Ovary (tissue), 9 donors: ENCODE measurements around the gene MAP6. TPM values are rescaled to one million over a fixed set of nuclear protein-coding genes. Genes with fewer than 3 reads are reported as not detected.

Experiments
- DNase-seq, 5 donors: peaks; one replicate each; pipeline ENCODE4 v3.0.0-alpha.2; 2019 to 2020
- H3K27ac ChIP-seq, 2 donors: fragments of 200-600 bp; one replicate each; pipeline versions ENCODE4 v1.5.1 to v1.8.0; 2019 to 2022
- H3K27me3 ChIP-seq: fragments of 200-600 bp; one replicate; pipeline ENCODE4 v1.8.0; 2022
- H3K36me3 ChIP-seq: fragments of 200-600 bp; sonication (generic); one replicate; pipeline ENCODE4 v1.5.1; 2019
- H3K4me1 ChIP-seq: one replicate; pipeline ENCODE4 v1.8.1; 2013; ENCODE audit warnings: mild to moderate bottlenecking, moderate library complexity; ENCODE audit not compliant: insufficient read depth
- H3K4me3 ChIP-seq: fragments of 200-600 bp; sonication (generic); one replicate; pipeline ENCODE4 v1.5.1; 2017
- H3K9me3 ChIP-seq, 2 donors: fragments of 200-600 bp in 1 of 2; sonication (generic) in 1 of 2; one replicate each; pipeline versions ENCODE4 v1.5.1 to v1.8.1; 2013 to 2019; ENCODE audit warnings: mild to moderate bottlenecking in 1 of 2, moderate library complexity in 1 of 2
- CTCF ChIP-seq, 3 donors: fragments of 450-650 bp in 2 of 3; fragments of 200-600 bp in 1 of 3; IDR thresholded peaks; one replicate each; pipeline versions ENCODE4 v1.5.1 to v1.8.0; 2016 to 2022; ENCODE audit warnings: antibody characterized with exemption in 3 of 3, mild to moderate bottlenecking in 1 of 3
- EP300 ChIP-seq: sonication (generic); formaldehyde crosslinking; IDR thresholded peaks from one replicate; pipeline ENCODE4 v1.6.1; 2017; ENCODE audit warnings: antibody characterized with exemption
- POLR2A ChIP-seq: fragments of 450-650 bp; IDR thresholded peaks from one replicate; pipeline ENCODE4 v1.6.1; 2017; ENCODE audit warnings: antibody characterized with exemption, mild to moderate bottlenecking, moderate library complexity
- WGBS, 3 donors: extraction: QIAGEN DNeasy Blood & Tissue Kit in 1 of 3; methylation state at CpG; one replicate each; pipeline versions ENCODE4 v1.1.5 to v1.1.7; 2013 to 2017; 5-methylcytosine and 5-hydroxymethylcytosine counted together
- intact Hi-C, 4 donors: fragments of 100-400 bp; cut with DNase I; formaldehyde crosslinking; loops; one replicate each; pipeline versions ENCODE4 v1.11.0 to v1.15.1; 2022 to 2023
- polyA plus RNA-seq, 2 donors: library from polyadenylated mRNA; stranded (reverse); fragments of 200-250 nt in 1 of 2; fragments of 350-450 nt in 1 of 2; fragmentation: Illumina TruSeq in 1 of 2; extraction: RNeasy Lipid Tissue Mini Kit (QIAGEN cat#74804) in 1 of 2; gene quantifications; one replicate each; pipeline ENCODE4 v1.2.3, GENCODE V29; 2013 to 2014
- total RNA-seq, 7 donors: library from RNA; depleted of rRNA in 2 of 7; stranded (reverse); fragments of >200 nt in 2 of 7; fragmentation: NEBNext Ultra II Directional in 3 of 7; extraction: Animal tissue kit (Norgen Biotek cat#: 25700) in 3 of 7; gene quantifications; one replicate each; pipeline versions ENCODE4 v1.1.0 to v1.2.4, GENCODE V29; 2016 to 2023
- donor health status: DM: no; HTN: no; CAD: no; lungs with moderate emphysema.
- donor health status: DM: no; HTN: no; CAD: no.
- donor health status: Bipolar disorder and iron deficiency.
- donor health status: DM: yes; HTN: yes; CAD: no.
- donor health status: DM: no; HTN: no; CAD: no.
- donor health status: DM: yes; HTN: yes; CAD: no.

The MAP6 gene
- total and polyA plus RNA-seq, 9 donors = 2.1 to 18.7 (median 8.8) TPM

GRCh38 chr11:75566763-75567279 is 102.0 kb downstream of the MAP6 start:
- 58 to 79% (median 58%) methylated on average over 20 to 34 of the region's 34 CpGs for WGBS, 3 donors
- TF ChIP-seq CTCF (IDR thresholded peaks at IDR 0.05) = no peak
- TF ChIP-seq EP300 = no peak
- peak in 1 of 5 donors; percentile 35 for DNase-seq
- intact Hi-C loops = no loop called here
- H3K27me3 ChIP-seq = no peaks in the 10 kb centered on the region
- H3K4me1 ChIP-seq = peaks cover 24% of the 10 kb centered on the region
- H3K9me3 ChIP-seq = no peaks in the 10 kb centered on the region
- H3K36me3 ChIP-seq = no peaks in the 10 kb centered on the region
- no peak overlapping the region for H3K27ac ChIP-seq
- H3K4me3 ChIP-seq = no peak overlapping the region

GRCh38 chr11:75565916-75566762 is 102.7 kb downstream of the MAP6 start:
- no peaks in the 10 kb centered on the region for H3K9me3 ChIP-seq
- H3K36me3 ChIP-seq = no peaks in the 10 kb centered on the region
- WGBS, 3 donors = 38 to 68% (median 39%) methylated on average over 42 to 43 of the region's 43 CpGs
- H3K4me3 ChIP-seq = no peak overlapping the region
- H3K27ac ChIP-seq = no peak overlapping the region
- H3K4me1 ChIP-seq = peaks cover 24% of the 10 kb centered on the region
- intact Hi-C loops = no loop called here
- no peak for TF ChIP-seq POLR2A
- no peak for TF ChIP-seq CTCF (IDR thresholded peaks at IDR 0.05)
- no peak for TF ChIP-seq EP300
- no peaks in the 10 kb centered on the region for H3K27me3 ChIP-seq
- DNase-seq = peak in 2 of 5 donors; percentile 36 to 44

GRCh38 chr11:75565221-75565814 is 103.5 kb downstream of the MAP6 start:
- peak in 4 of 5 donors; percentile 53 to 75 (median 60) for DNase-seq
- Histone ChIP-seq H3K9me3 (no peaks in the 10 kb centered on the region), H3K4me1 (peaks cover 25% of the 10 kb centered on the region), H3K36me3 (no peaks in the 10 kb centered on the region), H3K27me3 (no peaks in the 10 kb centered on the region), H3K27ac (peak overlapping the region; percentile 98 to 100), H3K4me3 (no peak overlapping the region)
- TF ChIP-seq POLR2A = no peak
- TF ChIP-seq EP300 = no peak
- no peak for TF ChIP-seq CTCF (IDR thresholded peaks at IDR 0.05)
- intact Hi-C loops = no loop called here
- WGBS, 3 donors = 16 to 29% (median 19%) methylated on average over 5 of the region's 5 CpGs

GRCh38 chr11:75563978-75564552 is 104.8 kb downstream of the MAP6 start:
- Histone ChIP-seq H3K4me3 (peak overlapping the region; percentile 88), H3K36me3 (no peaks in the 10 kb centered on the region), H3K4me1 (peaks cover 29% of the 10 kb centered on the region), H3K9me3 (no peaks in the 10 kb centered on the region), H3K27me3 (no peaks in the 10 kb centered on the region), H3K27ac (peak overlapping the region; percentile 98 to 100)
- DNase-seq = peak; percentile 71 to 84 (median 79)
- peak; percentile 34 to 73 (median 72) for TF ChIP-seq CTCF (IDR thresholded peaks at IDR 0.05)
- TF ChIP-seq EP300 = no peak
- intact Hi-C loops = no loop called here
- WGBS, 3 donors = 1 to 11% (median 2%) methylated on average over 9 of the region's 9 CpGs
